Fibroblast of lung (primary cell): ENCODE measurements around the gene NDUFA13. TPM values are rescaled to one million over a fixed set of nuclear protein-coding genes. Genes with fewer than 3 reads are reported as not detected.

ENCODE experiments used
- DNase-seq, 2 donors: peaks; one replicate each; pipeline versions ENCODE4 v3.0.0 to v3.0.0-alpha.2; 2010; ENCODE audit warnings: low read depth in 2 of 2
- H2AFZ ChIP-seq: 2 replicates; pipeline ENCODE4 v1.5.1; 2012; ENCODE audit warnings: low read length, control low read depth, inconsistent platforms
- H3K27ac ChIP-seq: 2 replicates; pipeline ENCODE4 v1.5.1; 2011; ENCODE audit warnings: low read length, control low read depth; ENCODE audit not compliant: insufficient read depth
- H3K27me3 ChIP-seq: 2 replicates; pipeline ENCODE4 v1.5.1; 2011; ENCODE audit warnings: mild to moderate bottlenecking, low read length; ENCODE audit not compliant: control insufficient read depth, insufficient read depth
- H3K36me3 ChIP-seq: 2 replicates; pipeline ENCODE4 v1.5.1; 2011; ENCODE audit warnings: low read length; ENCODE audit not compliant: control insufficient read depth, insufficient read depth
- H3K4me1 ChIP-seq: 2 replicates; pipeline ENCODE4 v1.5.1; 2011; ENCODE audit warnings: low read length; ENCODE audit not compliant: control insufficient read depth, insufficient read depth; ENCODE audit errors: extremely low read depth
- H3K4me2 ChIP-seq: 2 replicates; pipeline ENCODE4 v1.5.1; 2011; ENCODE audit warnings: low read length, control low read depth; ENCODE audit not compliant: insufficient read depth; ENCODE audit errors: extremely low read depth
- H3K4me3 ChIP-seq, 4 experiments: fragments of 200-600 bp in 1 of 4; sonication (generic) in 1 of 4; replicated peaks in 1 of 4; 2 replicates each; pipeline ENCODE4 v1.5.1; 2011 to 2016; ENCODE audit warnings: low read length in 4 of 4, low read depth in 3 of 4, mild to moderate bottlenecking in 3 of 4, control low read depth in 2 of 4, inconsistent platforms in 1 of 4, mixed read lengths in 1 of 4; ENCODE audit not compliant: insufficient read depth in 1 of 4; ENCODE audit errors: control extremely low read depth in 1 of 4
- H3K79me2 ChIP-seq: 2 replicates; pipeline ENCODE4 v1.5.1; 2012; ENCODE audit warnings: mild to moderate bottlenecking, low read length, inconsistent platforms; ENCODE audit not compliant: control insufficient read depth, insufficient read depth
- H3K9ac ChIP-seq: 2 replicates; pipeline ENCODE4 v1.5.1; 2011; ENCODE audit warnings: mild to moderate bottlenecking, low read length, control low read depth; ENCODE audit not compliant: insufficient read depth
- H3K9me3 ChIP-seq: 2 replicates; pipeline ENCODE4 v1.5.1; 2012; ENCODE audit warnings: low read depth, low read length; ENCODE audit not compliant: control insufficient read depth, insufficient read depth
- H4K20me1 ChIP-seq: 2 replicates; pipeline ENCODE4 v1.5.1; 2011; ENCODE audit warnings: low read length; ENCODE audit not compliant: control insufficient read depth, insufficient read depth; ENCODE audit errors: extremely low read depth
- EZH2 ChIP-seq: IDR thresholded peaks from 2 replicates; pipeline ENCODE4 v1.5.1; 2012; ENCODE audit warnings: low read length, control low read depth, mild to moderate bottlenecking; ENCODE audit errors: missing control alignments
- polyA plus RNA-seq, 2 donors: library from polyadenylated mRNA; depleted of rRNA in 1 of 2; stranded (reverse) in 1 of 2; unstranded in 1 of 2; fragments of >200 nt; gene quantifications; 2 replicates each; pipeline ENCODE4 v1.2.1, GENCODE V29; 2011 to 2012; ENCODE audit warnings: missing spikeins in 1 of 2
- total RNA-seq: library from RNA; depleted of rRNA; stranded (reverse); fragments of >200 nt; gene quantifications from 2 replicates; pipeline ENCODE4 v1.2.1, GENCODE V29; 2014
- TF ChIP-seq, protein P1 (sequence below), 2 donors: IDR thresholded peaks in 1 of 2; conservative IDR thresholded peaks in 1 of 2; 1 replicate in 1 of 2; 2 replicates in 1 of 2; pipeline ENCODE4 v1.5.1; 2011 to 2012; ENCODE audit warnings: low read length in 2 of 2, control low read depth in 1 of 2, inconsistent platforms in 1 of 2, low read depth in 1 of 2, mild to moderate bottlenecking in 1 of 2

NDUFA13 gene
- total and polyA plus RNA-seq, 2 donors (not counting 1 experiment from before 2014, with no cell fraction given): 221 to 306 TPM

GRCh38 chr19:19490214-19490968, 25.6 kb upstream of the NDUFA13 start:
- peaks cover 16% of the 10 kb centered on the region for H3K36me3 ChIP-seq
- DNase-seq: peak; percentile 71 to 87
- H3K27ac ChIP-seq: peak overlapping the region; percentile 87
- H3K79me2 ChIP-seq: peaks cover 47% of the 10 kb centered on the region
- no peaks in the 10 kb centered on the region for H3K27me3 ChIP-seq
- H2AFZ ChIP-seq: no peak overlapping the region
- no peak overlapping the region for H3K9ac ChIP-seq
- TF ChIP-seq EZH2: no peak
- TF ChIP-seq, protein P1, sequence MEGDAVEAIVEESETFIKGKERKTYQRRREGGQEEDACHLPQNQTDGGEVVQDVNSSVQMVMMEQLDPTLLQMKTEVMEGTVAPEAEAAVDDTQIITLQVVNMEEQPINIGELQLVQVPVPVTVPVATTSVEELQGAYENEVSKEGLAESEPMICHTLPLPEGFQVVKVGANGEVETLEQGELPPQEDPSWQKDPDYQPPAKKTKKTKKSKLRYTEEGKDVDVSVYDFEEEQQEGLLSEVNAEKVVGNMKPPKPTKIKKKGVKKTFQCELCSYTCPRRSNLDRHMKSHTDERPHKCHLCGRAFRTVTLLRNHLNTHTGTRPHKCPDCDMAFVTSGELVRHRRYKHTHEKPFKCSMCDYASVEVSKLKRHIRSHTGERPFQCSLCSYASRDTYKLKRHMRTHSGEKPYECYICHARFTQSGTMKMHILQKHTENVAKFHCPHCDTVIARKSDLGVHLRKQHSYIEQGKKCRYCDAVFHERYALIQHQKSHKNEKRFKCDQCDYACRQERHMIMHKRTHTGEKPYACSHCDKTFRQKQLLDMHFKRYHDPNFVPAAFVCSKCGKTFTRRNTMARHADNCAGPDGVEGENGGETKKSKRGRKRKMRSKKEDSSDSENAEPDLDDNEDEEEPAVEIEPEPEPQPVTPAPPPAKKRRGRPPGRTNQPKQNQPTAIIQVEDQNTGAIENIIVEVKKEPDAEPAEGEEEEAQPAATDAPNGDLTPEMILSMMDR (conservative IDR thresholded peaks at IDR 0.05 in 1 of 2, IDR thresholded peaks at IDR 0.05 in 1 of 2; ENCODE audit: low read depth in 1 of 2, low read length in 2 of 2): peak; percentile 75 to 76
- peak overlapping the region in 1 of 4 experiments; percentile 19 for H3K4me3 ChIP-seq
- no peaks in the 10 kb centered on the region for H3K9me3 ChIP-seq
- peaks cover 29% of the 10 kb centered on the region for H3K4me1 ChIP-seq
- peak overlapping the region; percentile 68 for H3K4me2 ChIP-seq
- no peaks in the 10 kb centered on the region for H4K20me1 ChIP-seq

GRCh38 chr19:19491321-19492025, 24.6 kb upstream of the NDUFA13 start:
- TF ChIP-seq, protein P1 (conservative IDR thresholded peaks at IDR 0.05 in 1 of 2, IDR thresholded peaks at IDR 0.05 in 1 of 2; ENCODE audit: low read depth in 1 of 2, low read length in 2 of 2): no peak
- no peak for TF ChIP-seq EZH2
- Histone ChIP-seq H4K20me1 (no peaks in the 10 kb centered on the region), H3K4me1 (peaks cover 25% of the 10 kb centered on the region), H2AFZ (no peak overlapping the region), H3K9ac (no peak overlapping the region), H3K4me3 (no peak overlapping the region), H3K27ac (no peak overlapping the region), H3K36me3 (peaks cover 24% of the 10 kb centered on the region), H3K9me3 (no peaks in the 10 kb centered on the region), H3K4me2 (no peak overlapping the region), H3K79me2 (peaks cover 39% of the 10 kb centered on the region), H3K27me3 (no peaks in the 10 kb centered on the region)
- no peak for DNase-seq

DNA sequence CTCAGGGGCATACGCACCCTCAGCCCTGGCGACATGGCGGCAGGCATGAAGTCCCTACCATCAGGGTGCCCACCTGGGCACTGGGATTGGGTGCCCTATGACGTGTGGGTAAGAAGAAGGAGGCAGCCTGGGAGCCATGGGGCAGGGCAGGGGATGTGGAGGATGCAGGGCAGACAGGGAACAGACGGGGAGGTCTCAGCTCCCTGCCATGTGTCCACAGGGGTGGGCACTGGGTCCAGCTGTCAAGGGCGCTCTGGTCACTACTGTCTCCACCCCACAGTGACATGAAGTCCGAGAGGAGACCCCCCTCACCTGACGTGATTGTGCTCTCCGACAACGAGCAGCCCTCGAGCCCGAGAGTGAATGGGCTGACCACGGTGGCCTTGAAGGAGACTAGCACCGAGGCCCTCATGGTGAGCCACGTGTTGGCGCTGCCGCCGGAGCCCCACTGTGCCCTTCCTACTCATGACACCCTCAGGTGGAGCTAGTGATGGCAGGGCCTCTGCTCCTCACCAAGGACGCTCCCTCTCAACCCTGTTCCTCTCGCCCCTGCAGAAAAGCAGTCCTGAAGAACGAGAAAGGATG, 23.9 kb upstream of the NDUFA13 start:
- Histone ChIP-seq H3K4me2 (no peak overlapping the region), H3K36me3 (peaks cover 27% of the 10 kb centered on the region), H4K20me1 (no peaks in the 10 kb centered on the region), H3K27ac (no peak overlapping the region), H3K9me3 (no peaks in the 10 kb centered on the region), H3K4me3 (no peak overlapping the region), H3K27me3 (no peaks in the 10 kb centered on the region), H2AFZ (no peak overlapping the region), H3K4me1 (peaks cover 25% of the 10 kb centered on the region), H3K79me2 (peaks cover 33% of the 10 kb centered on the region), H3K9ac (no peak overlapping the region)
- DNase-seq: no peak
- TF ChIP-seq, protein P1 (conservative IDR thresholded peaks at IDR 0.05 in 1 of 2, IDR thresholded peaks at IDR 0.05 in 1 of 2; ENCODE audit: low read depth in 1 of 2, low read length in 2 of 2): no peak
- no peak for TF ChIP-seq EZH2
